Smooth muscle cell of trachea (primary cell): ENCODE results near the gene PSMB5. TPM values are rescaled to one million over a fixed set of nuclear protein-coding genes. Genes with fewer than 3 reads are reported as not detected.

Experiments
- total RNA-seq: library from RNA; depleted of rRNA; stranded (reverse); fragments of >200 nt; gene quantifications from 2 replicates; pipeline ENCODE4 v1.2.1, GENCODE V29; 2014

Gene PSMB5
- total RNA-seq, result 189 and 240 TPM in 2 replicates

GRCh38 chr14:23034498-23035302 lies at the start of gene PSMB5:
Gene PSMB5 (minus strand): TSS chr14:23034900. CDS start chr14:23034881, 19 bp downstream.

GRCh38 chr14:23056956-23057756 lies 22.5 kb upstream of the PSMB5 start, which contains the start of gene CDH24:
Gene CDH24 (minus strand): TSS chr14:23057520. CDS start chr14:23055733, 1,787 bp downstream.

GRCh38 chr14:23042162-23042965 lies 7.7 kb upstream of the PSMB5 start, which contains the start of gene PSMB11:
Gene PSMB11 (plus strand): TSS chr14:23042212. CDS start chr14:23042226, 14 bp downstream.

GRCh38 chr14:23009939-23010726 lies 24.6 kb downstream of the PSMB5 start, which contains the start of gene C14orf93:
Gene C14orf93 (minus strand): TSS chr14:23010143. CDS start chr14:22999023, 11,120 bp downstream.

GRCh38 chr14:22982477-22983245 lies 52.0 kb downstream of the PSMB5 start, which contains the start of gene AJUBA:
Gene AJUBA (minus strand): TSS chr14:22982551. CDS start chr14:22982266, 285 bp downstream.

Other genes with a start within 250 kb of the PSMB5 start
- 2.0 and 7.1 TPM in 2 replicates for gene SLC7A7, start 219.5 kb downstream of the PSMB5 start, total RNA-seq
- 30.3 and 64.3 TPM in 2 replicates for gene MRPL52, start 205.0 kb downstream of the PSMB5 start, total RNA-seq
- 468 and 649 TPM in 2 replicates for gene MMP14, start 198.3 kb downstream of the PSMB5 start, total RNA-seq
- 87.8 and 169 TPM in 2 replicates for gene LRP10, start 163.2 kb downstream of the PSMB5 start, total RNA-seq
- 0.17 and 0.29 TPM in 2 replicates for gene REM2, start 151.7 kb downstream of the PSMB5 start, total RNA-seq
- 61.5 and 79.3 TPM in 2 replicates for gene RBM23, start 115.8 kb downstream of the PSMB5 start, total RNA-seq
- 54.0 and 55.4 TPM in 2 replicates for gene PRMT5, start 105.5 kb downstream of the PSMB5 start, total RNA-seq
- gene HAUS4, start 77.8 kb downstream of the PSMB5 start, total RNA-seq, result 39.9 and 64.4 TPM in 2 replicates
- gene AJUBA, start 52.3 kb downstream of the PSMB5 start, total RNA-seq, result 17.0 and 47.6 TPM in 2 replicates
- 9.5 and 17.7 TPM in 2 replicates for gene C14orf93, start 24.8 kb downstream of the PSMB5 start, total RNA-seq
- under 0.01 TPM in 1 of 2 replicates, not detected in the other for gene PSMB11, start 7.3 kb upstream of the PSMB5 start, total RNA-seq
- 4.7 and 13.6 TPM in 2 replicates for gene CDH24, start 22.6 kb upstream of the PSMB5 start, total RNA-seq
- gene ACIN1, start 60.2 kb upstream of the PSMB5 start, total RNA-seq, result 84.0 and 90.5 TPM in 2 replicates
- 67.8 and 72.4 TPM in 2 replicates for gene C14orf119, start 60.6 kb upstream of the PSMB5 start, total RNA-seq
- gene CIROP, start 70.1 kb upstream of the PSMB5 start, total RNA-seq, result 1.7 TPM in 2 replicates
- not detected in 2 replicates for gene CEBPE, start 84.4 kb upstream of the PSMB5 start, total RNA-seq
- gene SLC7A8, start 148.8 kb upstream of the PSMB5 start, total RNA-seq, result 14.7 and 24.8 TPM in 2 replicates
- gene RNF212B, start 203.0 kb upstream of the PSMB5 start, total RNA-seq, result not detected in 2 replicates